ENCODE results near the gene LENEP. TPM values are rescaled to one million over a fixed set of nuclear protein-coding genes. Genes with fewer than 3 reads are reported as not detected.

The LENEP gene
- total RNA-seq, 2 experiments from 2014 or later: not detected

- no peak for DNase-seq
- intact Hi-C loops (cut with DNase I, micrococcal nuclease): loop anchor here in 1 of 2 experiments (10.0 kb wide), 1 partner anchor 119 kb away; no protein-coding TSS in a partner anchor
- CTCF ChIA-PET: no interaction called here
- Histone ChIP-seq H3K4me3 (ENCODE audit: low read length) (no peak overlapping the region), H3K27ac (ENCODE audit: low read depth in 1 of 2, low read length in 2 of 2) (no peak overlapping the region), H3K36me3 (ENCODE audit: insufficient read depth, low read length) (no peaks in the 10 kb centered on the region), H3K4me1 (ENCODE audit: insufficient read depth, low read length) (no peaks in the 10 kb centered on the region), H3K9me3 (ENCODE audit: control insufficient read depth in 1 of 2, insufficient read depth in 1 of 2, low read length in 2 of 2) (no peaks in the 10 kb centered on the region), H3K27me3 (ENCODE audit: control insufficient read depth in 1 of 2, insufficient read depth in 2 of 2, low read length in 2 of 2) (no peaks in the 10 kb centered on the region)
- POLR2A ChIA-PET: no interaction called here
- Mint-ChIP-seq H3K4me1 (ENCODE audit: low read depth) (no peaks in the 10 kb centered on the region), H3K27ac (no peak overlapping the region), H3K4me3 (no peak overlapping the region), H3K27me3 (no peaks in the 10 kb centered on the region), H3K9me3 (no peaks in the 10 kb centered on the region), H3K36me3 (ENCODE audit: low read depth) (no peaks in the 10 kb centered on the region)
- no peak for ATAC-seq (ENCODE audit: poor library complexity)
- TF ChIP-seq CTCF (IDR thresholded peaks at IDR 0.05): no peak
Observed at GRCh38 chr1:155035936-155036335, 42.5 kb downstream of the LENEP start.

GRCh38 chr1:155037043-155037442 is 43.7 kb downstream of the LENEP start:
- no peak overlapping the region for H3K4me3 Mint-ChIP-seq
- no peak for TF ChIP-seq CTCF (IDR thresholded peaks at IDR 0.05)
- H3K36me3 Mint-ChIP-seq (ENCODE audit: low read depth): no peaks in the 10 kb centered on the region
- Histone ChIP-seq H3K27me3 (ENCODE audit: control insufficient read depth in 1 of 2, insufficient read depth in 2 of 2, low read length in 2 of 2) (no peaks in the 10 kb centered on the region), H3K4me3 (ENCODE audit: low read length) (no peak overlapping the region), H3K4me1 (ENCODE audit: insufficient read depth, low read length) (no peaks in the 10 kb centered on the region), H3K27ac (ENCODE audit: low read depth in 1 of 2, low read length in 2 of 2) (no peak overlapping the region), H3K36me3 (ENCODE audit: insufficient read depth, low read length) (no peaks in the 10 kb centered on the region), H3K9me3 (ENCODE audit: control insufficient read depth in 1 of 2, insufficient read depth in 1 of 2, low read length in 2 of 2) (no peaks in the 10 kb centered on the region)
- H3K9me3 Mint-ChIP-seq: no peaks in the 10 kb centered on the region
- H3K27ac Mint-ChIP-seq: no peak overlapping the region
- intact Hi-C loops (cut with DNase I, micrococcal nuclease): loop anchor here in 1 of 2 experiments (10.0 kb wide), 1 partner anchor 118 kb away; no protein-coding TSS in a partner anchor
- no peaks in the 10 kb centered on the region for H3K4me1 Mint-ChIP-seq (ENCODE audit: low read depth)
- ChIA-PET CTCF (no interaction called here), POLR2A (no interaction called here)
- ATAC-seq (ENCODE audit: poor library complexity) (no peak), DNase-seq (no peak)
- H3K27me3 Mint-ChIP-seq: no peaks in the 10 kb centered on the region

GRCh38 chr1:155037851-155038441 is 44.6 kb downstream of the LENEP start:
- Mint-ChIP-seq H3K4me1 (ENCODE audit: low read depth) (no peaks in the 10 kb centered on the region), H3K27ac (no peak overlapping the region)
- intact Hi-C loops (cut with DNase I, micrococcal nuclease): loop anchor here in 1 of 2 experiments (10.0 kb wide), 1 partner anchor 117 kb away; no protein-coding TSS in a partner anchor

More at GRCh38 chr1:155037851-155038441, 44.6 kb downstream of the LENEP start:
- POLR2A ChIA-PET: no interaction called here
- DNase-seq (no peak), ATAC-seq (ENCODE audit: poor library complexity) (no peak)
- Mint-ChIP-seq H3K9me3 (no peaks in the 10 kb centered on the region), H3K27me3 (no peaks in the 10 kb centered on the region), H3K36me3 (ENCODE audit: low read depth) (no peaks in the 10 kb centered on the region), H3K4me3 (no peak overlapping the region)
- CTCF ChIA-PET: interaction anchor here (1.7 kb wide), 1 partner anchor 20 kb away, joined by 6 read pairs; no protein-coding TSS in a partner anchor
- H3K36me3 ChIP-seq (ENCODE audit: insufficient read depth, low read length): no peaks in the 10 kb centered on the region
- TF ChIP-seq CTCF (IDR thresholded peaks at IDR 0.05): no peak
- no peaks in the 10 kb centered on the region for H3K4me1 ChIP-seq (ENCODE audit: insufficient read depth, low read length)
- H3K27me3 ChIP-seq (ENCODE audit: control insufficient read depth in 1 of 2, insufficient read depth in 2 of 2, low read length in 2 of 2): no peaks in the 10 kb centered on the region
- H3K4me3 ChIP-seq (ENCODE audit: low read length): no peak overlapping the region
- H3K9me3 ChIP-seq (ENCODE audit: control insufficient read depth in 1 of 2, insufficient read depth in 1 of 2, low read length in 2 of 2): no peaks in the 10 kb centered on the region
- no peak overlapping the region for H3K27ac ChIP-seq (ENCODE audit: low read depth in 1 of 2, low read length in 2 of 2)

All from CD4-positive, alpha-beta T cell (primary cell).